SHP77 (cell line): ENCODE results near the gene XRN2.
A peak's percentile ranks its signal among the peaks of the same experiment; 100 is the strongest.

ENCODE experiments used
- DNase-seq, 2 experiments: peaks; one replicate each; lab custom pipeline; 2025; lab: John Stamatoyannopoulos, UW

The XRN2 gene

GRCh38 chr20:21303061-21303871 is at the start of gene XRN2:
Gene XRN2, plus strand, starts transcription at chr20:21303331. Its CDS starts 68 bp downstream, at chr20:21303399.
- peak; percentile 95 to 96 for DNase-seq

GRCh38 chr20:21257192-21257591 is 45.9 kb upstream of the XRN2 start:
- DNase-seq = no peak

GRCh38 chr20:21258411-21258810 is 44.7 kb upstream of the XRN2 start:
- no peak for DNase-seq

GRCh38 chr20:21259346-21259745 is 43.8 kb upstream of the XRN2 start:
- DNase-seq = no peak

- DNase-seq = no peak
These were observed 40.3 kb upstream of the XRN2 start for GRCh38 chr20:21262812-21263211.

GRCh38 chr20:21265261-21266190 is 37.6 kb upstream of the XRN2 start:
- DNase-seq = no peak

- DNase-seq = no peak
These were observed 37.0 kb upstream of the XRN2 start for GRCh38 chr20:21266191-21266536.

GRCh38 chr20:21269772-21270171 is 33.4 kb upstream of the XRN2 start:
- no peak for DNase-seq

GRCh38 chr20:21270806-21271205 is 32.3 kb upstream of the XRN2 start:
- no peak for DNase-seq

- DNase-seq = no peak
These were observed 30.9 kb upstream of the XRN2 start for GRCh38 chr20:21272279-21272678.

GRCh38 chr20:21272679-21273078 is 30.5 kb upstream of the XRN2 start:
- no peak for DNase-seq

- no peak for DNase-seq
These were observed 29.3 kb upstream of the XRN2 start for GRCh38 chr20:21273755-21274386.

GRCh38 chr20:21278829-21279228 is 24.3 kb upstream of the XRN2 start:
- DNase-seq = no peak

GRCh38 chr20:21279706-21280521 is 23.2 kb upstream of the XRN2 start:
- no peak for DNase-seq

- no peak for DNase-seq
These were observed 22.6 kb upstream of the XRN2 start for GRCh38 chr20:21280522-21281016.

- no peak for DNase-seq
These were observed 16.4 kb upstream of the XRN2 start for GRCh38 chr20:21286775-21287174.

GRCh38 chr20:21288587-21289370 is 14.4 kb upstream of the XRN2 start:
- DNase-seq = no peak

- no peak for DNase-seq
These were observed 13.5 kb upstream of the XRN2 start for GRCh38 chr20:21289651-21290050.

- no peak for DNase-seq
These were observed 12.1 kb upstream of the XRN2 start for GRCh38 chr20:21291026-21291425.

GRCh38 chr20:21294755-21295154 is 8.4 kb upstream of the XRN2 start:
- DNase-seq = no peak
